Right cardiac atrium (tissue), 5 donors: ENCODE measurements around the gene SUN2. TPM values are rescaled to one million over a fixed set of nuclear protein-coding genes. Genes with fewer than 3 reads are reported as not detected.
A peak's percentile ranks its signal among the peaks of the same experiment; 100 is the strongest.

Experiments used
- ATAC-seq, 2 donors: fragments of 200-7000 bp; cut with Tn5 transposase; one replicate each; pipeline versions ENCODE4 v1.8.0 to v1.9.1; 2020; ENCODE audit warnings: moderate library complexity in 2 of 2, mild to moderate bottlenecking in 1 of 2
- DNase-seq, 3 donors: peaks; one replicate each; pipeline ENCODE4 v3.0.0-alpha.2; 2020
- H3K27ac ChIP-seq: one replicate; pipeline ENCODE4 v1.5.1; 2013; ENCODE audit warnings: mild to moderate bottlenecking, low read length, control low read depth, moderate library complexity
- H3K27me3 ChIP-seq: one replicate; pipeline ENCODE4 v1.6.1; 2013; ENCODE audit not compliant: control insufficient read depth, insufficient read depth
- H3K4me1 ChIP-seq: one replicate; pipeline ENCODE4 v1.6.1; 2013; ENCODE audit warnings: low read length; ENCODE audit not compliant: control insufficient read depth, insufficient read depth
- H3K4me3 ChIP-seq: one replicate; pipeline ENCODE4 v1.5.1; 2013; ENCODE audit warnings: low read length, control low read depth
- H3K9me3 ChIP-seq: one replicate; pipeline ENCODE4 v1.6.1; 2013; ENCODE audit warnings: low read length; ENCODE audit not compliant: control insufficient read depth
- WGBS: extraction: QIAGEN DNeasy Blood & Tissue Kit; methylation state at CpG from one replicate; pipeline ENCODE4 v1.1.7; 2013; 5-methylcytosine and 5-hydroxymethylcytosine counted together
- intact Hi-C, 4 donors: fragments of 100-400 bp; cut with DNase I; formaldehyde crosslinking; loops; one replicate each; pipeline versions ENCODE4 v1.11.0 to v1.14.0; 2022 to 2023
- polyA plus RNA-seq: library from polyadenylated mRNA; stranded (reverse); fragments of 200-250 nt; gene quantifications from one replicate; pipeline ENCODE4 v1.2.3, GENCODE V29; 2013
- total RNA-seq, 4 donors: library from RNA; stranded (reverse); fragmentation: NEBNext Ultra II Directional; extraction: Animal tissue kit (Norgen Biotek cat#: 25700); gene quantifications; one replicate each; pipeline ENCODE4 v1.2.1, GENCODE V29; 2021
- donor health status: healthy with polysubstance abuse.
- donor health status: DM: no; HTN: yes; CAD: no.
- donor health status: DM: no; HTN: no; CAD: no.
- donor health status: DM: no; HTN: yes; CAD: no; lungs with severe emphysema.
- donor health status: DM: yes; HTN: yes; CAD: no.

SUN2 gene
- total and polyA plus RNA-seq, 5 donors = 61.7 to 123 (median 110) TPM

DNA sequence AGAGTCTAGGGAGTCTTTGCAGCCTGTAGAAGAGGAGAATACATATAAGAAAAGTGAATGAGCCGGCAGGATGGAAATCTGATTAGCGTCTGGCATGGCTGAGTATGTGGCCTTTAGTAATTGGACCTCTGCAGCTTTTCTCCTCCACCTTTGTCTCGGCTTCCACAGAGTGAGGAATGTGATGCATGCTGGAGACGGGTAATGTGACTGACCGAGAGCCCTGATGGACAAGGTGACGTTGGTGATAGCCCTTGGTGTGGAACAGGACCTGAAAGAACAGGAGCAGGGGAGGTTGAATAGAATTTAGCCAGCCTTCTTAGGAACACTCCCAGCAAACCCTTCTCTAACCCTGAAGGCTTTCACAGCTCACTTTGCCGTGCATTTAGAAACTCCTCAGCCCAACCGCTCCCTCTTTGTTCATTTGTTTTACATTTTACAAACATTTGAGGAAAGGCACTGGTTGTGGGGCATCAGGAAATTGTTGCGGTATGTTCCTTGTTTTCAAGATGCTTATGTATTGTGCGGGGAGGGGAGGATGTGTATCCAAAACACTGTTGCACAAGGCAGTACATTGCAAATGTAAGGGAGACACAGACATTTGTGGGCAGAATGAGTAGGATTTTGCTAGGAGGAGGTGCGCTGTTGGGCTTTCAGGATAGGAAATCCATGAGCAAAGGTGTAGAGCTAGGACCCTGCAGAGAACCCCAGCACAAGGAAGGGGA is 43.2 kb downstream of the SUN2 start:
- Histone ChIP-seq H3K4me1 (peaks cover 14% of the 10 kb centered on the region), H3K9me3 (no peaks in the 10 kb centered on the region), H3K27ac (no peak overlapping the region), H3K27me3 (no peaks in the 10 kb centered on the region), H3K4me3 (no peak overlapping the region)
- ATAC-seq (no peak), DNase-seq (no peak)
- intact Hi-C loops = loop anchor here in 1 of 4 donors (5.0 kb wide), 1 partner anchor 40 kb away; no protein-coding TSS in a partner anchor
- 76% methylated on average over 11 of the region's 11 CpGs for WGBS

DNA sequence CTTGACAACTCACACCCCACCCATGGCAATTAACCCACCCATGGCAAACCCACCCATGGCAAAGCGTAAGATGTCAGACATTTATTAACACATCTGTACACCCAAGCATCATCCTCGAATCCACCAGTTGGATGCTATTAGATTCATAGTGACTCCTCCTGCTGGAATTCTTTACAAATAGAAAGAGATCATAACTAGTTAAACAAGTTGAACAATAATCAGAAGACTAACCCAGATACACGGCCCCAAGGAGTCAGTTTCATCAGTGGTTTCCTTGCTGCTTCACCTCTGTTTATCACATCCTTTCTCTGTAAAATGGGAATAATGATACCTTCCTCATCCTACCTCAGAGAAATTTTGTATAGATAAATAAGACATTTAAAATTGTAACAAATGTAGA is 44.9 kb downstream of the SUN2 start:
- WGBS = 83% methylated on average over 3 of the region's 3 CpGs
- H3K4me3 ChIP-seq = no peak overlapping the region
- no peaks in the 10 kb centered on the region for H3K27me3 ChIP-seq
- DNase-seq (no peak), ATAC-seq (no peak)
- peaks cover 18% of the 10 kb centered on the region for H3K4me1 ChIP-seq
- H3K9me3 ChIP-seq = no peaks in the 10 kb centered on the region
- intact Hi-C loops = loop anchor here in 1 of 4 donors (5.0 kb wide), 1 partner anchor 41 kb away; no protein-coding TSS in a partner anchor
- no peak overlapping the region for H3K27ac ChIP-seq

DNA sequence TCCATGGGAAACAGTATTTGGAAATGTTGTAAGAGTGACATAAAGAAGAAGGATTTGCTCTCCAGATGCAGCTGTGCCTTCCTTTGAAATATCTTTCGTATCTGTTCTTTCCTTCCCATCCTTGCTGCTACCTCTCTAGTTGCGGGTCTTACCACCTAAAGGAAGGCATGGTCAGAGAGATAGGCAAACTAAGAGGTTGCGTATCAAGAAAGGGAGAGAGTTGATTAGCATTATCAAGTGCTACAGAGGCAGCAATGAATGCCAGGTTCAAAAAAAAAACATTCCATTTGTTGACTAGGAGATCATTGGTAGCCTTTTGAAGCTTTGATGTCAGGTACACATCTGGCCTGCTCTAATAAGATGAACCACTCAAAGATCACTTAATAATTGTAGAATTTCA is 45.4 kb downstream of the SUN2 start:
- Histone ChIP-seq H3K4me1 (peaks cover 18% of the 10 kb centered on the region), H3K9me3 (no peaks in the 10 kb centered on the region), H3K4me3 (no peak overlapping the region), H3K27ac (no peak overlapping the region), H3K27me3 (no peaks in the 10 kb centered on the region)
- no peak for ATAC-seq
- WGBS = 88% methylated on average over 3 of the region's 3 CpGs
- intact Hi-C loops = loop anchor here in 1 of 4 donors (5.0 kb wide), 1 partner anchor 42 kb away; no protein-coding TSS in a partner anchor
- no peak for DNase-seq

GRCh38 chr22:38709306-38709705 is 46.5 kb downstream of the SUN2 start:
- ATAC-seq (no peak), DNase-seq (no peak)
- Histone ChIP-seq H3K4me3 (no peak overlapping the region), H3K27me3 (no peaks in the 10 kb centered on the region), H3K27ac (no peak overlapping the region), H3K9me3 (no peaks in the 10 kb centered on the region), H3K4me1 (peaks cover 15% of the 10 kb centered on the region)
- WGBS = 78% methylated on average over 3 of the region's 3 CpGs
- intact Hi-C loops = no loop called here

GRCh38 chr22:38707984-38708383 is 47.8 kb downstream of the SUN2 start:
- intact Hi-C loops = no loop called here
- no peak overlapping the region for H3K27ac ChIP-seq
- 89% methylated on average over 3 of the region's 3 CpGs for WGBS
- H3K4me1 ChIP-seq = peaks cover 11% of the 10 kb centered on the region
- no peak overlapping the region for H3K4me3 ChIP-seq
- H3K27me3 ChIP-seq = no peaks in the 10 kb centered on the region
- H3K9me3 ChIP-seq = no peaks in the 10 kb centered on the region
- ATAC-seq (no peak), DNase-seq (no peak)

- DNase-seq (no peak), ATAC-seq (no peak)
- Histone ChIP-seq H3K27ac (no peak overlapping the region), H3K4me3 (peak overlapping the region; percentile 71), H3K9me3 (no peaks in the 10 kb centered on the region), H3K4me1 (peaks cover 7% of the 10 kb centered on the region), H3K27me3 (no peaks in the 10 kb centered on the region)
- WGBS = 51% methylated on average over 2 of the region's 2 CpGs
- intact Hi-C loops = no loop called here
Measured at GRCh38 chr22:38707346-38707745, 48.5 kb downstream of the SUN2 start.

- 3% methylated on average over 4 of the region's 4 CpGs for WGBS
Measured at GRCh38 chr22:38706901-38707195, 49.0 kb downstream of the SUN2 start.

DNA sequence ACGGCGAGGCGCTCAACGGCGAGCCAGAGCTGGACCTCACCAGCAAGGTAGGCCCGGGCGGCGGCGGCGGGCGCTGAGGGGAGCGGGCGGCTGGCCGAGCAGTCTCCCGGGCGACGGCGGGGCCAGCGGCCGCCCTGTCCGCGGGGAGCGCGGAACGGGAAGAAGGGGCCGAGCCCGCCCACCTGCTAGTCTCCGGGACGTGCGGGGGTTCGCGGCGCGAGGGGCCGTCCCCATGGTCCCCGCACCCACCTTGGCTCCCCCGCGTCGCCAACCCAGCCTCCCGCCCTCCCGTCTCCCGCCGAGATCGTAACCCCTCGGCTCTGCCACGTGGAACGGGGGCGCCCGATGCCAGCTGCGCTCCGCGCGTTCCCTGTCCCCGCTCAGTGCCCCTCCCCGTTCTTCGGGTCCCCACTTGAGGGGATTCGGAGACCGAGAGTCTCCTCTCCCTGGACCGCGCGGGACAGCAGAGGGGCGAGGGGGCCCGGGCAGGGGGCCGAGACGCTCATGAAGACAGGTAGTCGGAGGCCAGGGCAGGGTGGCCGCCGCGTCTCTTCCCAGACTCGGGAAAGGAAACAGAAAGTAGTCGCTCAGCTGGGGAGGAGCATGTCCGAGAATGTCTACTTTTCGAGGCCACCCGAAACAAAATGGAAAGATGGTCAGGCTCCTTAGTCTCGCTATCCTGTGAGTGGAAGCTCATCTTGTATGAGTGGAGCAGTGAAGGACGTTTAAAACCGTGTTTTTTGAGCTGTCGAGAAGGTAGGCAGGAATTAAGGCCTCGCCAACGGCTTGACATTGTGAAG is 49.5 kb downstream of the SUN2 start:
- Histone ChIP-seq H3K4me1 (peaks cover 7% of the 10 kb centered on the region), H3K27ac (peak overlapping the region; percentile 83), H3K9me3 (no peaks in the 10 kb centered on the region), H3K4me3 (peak overlapping the region; percentile 71), H3K27me3 (no peaks in the 10 kb centered on the region)
- ATAC-seq (peak; percentile 2 to 22), DNase-seq (peak; percentile 53 to 82 (median 73))
- under 1% methylated on average over 76 of the region's 80 CpGs for WGBS
- intact Hi-C loops = no loop called here

More at GRCh38 chr22:38706901-38707195, 49.0 kb downstream of the SUN2 start:
- intact Hi-C loops = no loop called here
- H3K27ac ChIP-seq = no peak overlapping the region
- peak overlapping the region; percentile 71 for H3K4me3 ChIP-seq
- no peaks in the 10 kb centered on the region for H3K9me3 ChIP-seq
- no peaks in the 10 kb centered on the region for H3K27me3 ChIP-seq
- H3K4me1 ChIP-seq = peaks cover 7% of the 10 kb centered on the region
- DNase-seq (no peak), ATAC-seq (no peak)

GRCh38 chr22:38705235-38706100 is 50.3 kb downstream of the SUN2 start, which contains the start of gene GTPBP1:
Gene GTPBP1, plus strand, starts transcription at chr22:38705944. Its CDS starts 12 bp downstream, at chr22:38705956.
- Histone ChIP-seq H3K4me3 (peak within 1 kb of the TSS; percentile 71), H3K9me3 (no peaks in the 10 kb centered on the region), H3K4me1 (peaks cover 7% of the 10 kb centered on the region), H3K27me3 (no peaks in the 10 kb centered on the region), H3K27ac (peak within 1 kb of the TSS; percentile 86)
- DNase-seq = peak; percentile 98 to 99 (median 98)
- under 1% methylated on average over 55 of the region's 55 CpGs for WGBS
- intact Hi-C loops = no loop called here
- ATAC-seq = peak; percentile 93 to 95

- Histone ChIP-seq H3K9me3 (no peaks in the 10 kb centered on the region), H3K4me1 (peaks cover 7% of the 10 kb centered on the region), H3K4me3 (peak overlapping the region; percentile 16), H3K27ac (peak overlapping the region; percentile 86), H3K27me3 (no peaks in the 10 kb centered on the region)
- ATAC-seq = no peak
- no peak for DNase-seq
- intact Hi-C loops = no loop called here
- 17% methylated on average over 10 of the region's 10 CpGs for WGBS
Measured at GRCh38 chr22:38704654-38705234, 51.1 kb downstream of the SUN2 start.
